HEK293 (cell line): ENCODE data around the gene NLGN1.

ENCODE experiments used
- CTCF ChIA-PET: fragments of 350-600 bp; formaldehyde crosslinking; extraction: SDS; loops from one replicate; lab custom pipeline; 2021; ENCODE audit warnings: antibody characterized with exemption; lab: Yijun Ruan, JAX
- POLR2A ChIA-PET: fragments of 300-600 bp; formaldehyde crosslinking; extraction: SDS; loops from one replicate; lab custom pipeline; 2020; ENCODE audit warnings: antibody characterized with exemption, inconsistent platforms; lab: Yijun Ruan, JAX
- H3K27ac ChIP-seq: fragments of 200-500 bp; sonication (Bioruptor generic); 2 replicates; pipeline ENCODE4 v1.5.1; 2014; ENCODE audit warnings: low read depth, low read length, control low read depth, inconsistent platforms; ENCODE audit errors: extremely low read depth
- H3K36me3 ChIP-seq, 2 experiments: fragments of 200-500 bp in 1 of 2; sonication (Bioruptor generic) in 1 of 2; 1 replicate in 1 of 2; 2 replicates in 1 of 2; pipeline ENCODE4 v1.5.1; 2014 to 2017; ENCODE audit warnings: inconsistent platforms in 2 of 2, low read length in 2 of 2; ENCODE audit not compliant: control insufficient read depth in 2 of 2, insufficient read depth in 1 of 2
- H3K4me1 ChIP-seq: fragments of 200-500 bp; sonication (Bioruptor generic); 2 replicates; pipeline ENCODE4 v1.5.1; 2014; ENCODE audit warnings: mild to moderate bottlenecking, low read length, inconsistent platforms; ENCODE audit not compliant: control insufficient read depth, insufficient read depth
- H3K4me3 ChIP-seq: 2 replicates; pipeline ENCODE4 v1.5.1; 2011; ENCODE audit warnings: low read depth, mild to moderate bottlenecking, control low read depth, low read length, moderate library complexity
- H3K9me3 ChIP-seq: fragments of 200-500 bp; sonication (Bioruptor generic); 2 replicates; pipeline ENCODE4 v1.5.1; 2014; ENCODE audit warnings: low read depth, low read length, inconsistent platforms; ENCODE audit not compliant: control insufficient read depth, insufficient read depth
- BCL11A ChIP-seq: fragments of 450-650 bp; formaldehyde crosslinking; IDR thresholded peaks from 2 replicates; pipeline ENCODE4 v1.5.1; 2016; ENCODE audit warnings: low read depth, missing biosample characterization, missing genetic modification characterization
- HOXD13 ChIP-seq: sonication (generic); formaldehyde crosslinking; IDR thresholded peaks from 2 replicates; pipeline ENCODE4 v1.8.0; 2022; ENCODE audit warnings: missing genetic modification reagents, borderline replicate concordance
- PRDM1 ChIP-seq: fragments of 450-650 bp; formaldehyde crosslinking; IDR thresholded peaks from 2 replicates; pipeline ENCODE4; 2016; ENCODE audit warnings: missing biosample characterization, missing genetic modification characterization
- SCRT1 ChIP-seq: fragments of 450-650 bp; formaldehyde crosslinking; IDR thresholded peaks from 2 replicates; pipeline ENCODE4 v1.5.1; 2016; ENCODE audit warnings: missing biosample characterization, missing genetic modification characterization, borderline replicate concordance
- SCRT2 ChIP-seq: fragments of 450-650 bp; formaldehyde crosslinking; IDR thresholded peaks from 2 replicates; pipeline ENCODE4 v1.5.1; 2016; ENCODE audit warnings: missing biosample characterization, missing genetic modification characterization
- ZBTB49 ChIP-seq: fragments of 450-650 bp; formaldehyde crosslinking; IDR thresholded peaks from 2 replicates; pipeline ENCODE4 v1.5.1; 2016; ENCODE audit warnings: missing biosample characterization, missing genetic modification characterization, low read depth
- ZNF121 ChIP-seq: fragments of 450-650 bp; formaldehyde crosslinking; IDR thresholded peaks from 2 replicates; pipeline ENCODE4 v1.5.1; 2016; ENCODE audit warnings: missing biosample characterization, missing genetic modification characterization
- ZNF155 ChIP-seq: fragments of 450-650 bp; formaldehyde crosslinking; IDR thresholded peaks from 2 replicates; pipeline ENCODE4 v1.5.1; 2016; ENCODE audit warnings: missing biosample characterization, missing genetic modification characterization
- ZNF175 ChIP-seq: fragments of 450-650 bp; formaldehyde crosslinking; IDR thresholded peaks from 2 replicates; pipeline ENCODE4 v1.5.1; 2016; ENCODE audit warnings: missing biosample characterization, missing genetic modification characterization
- ZNF2 ChIP-seq: fragments of 450-650 bp; formaldehyde crosslinking; IDR thresholded peaks from 2 replicates; pipeline ENCODE4 v1.5.1; 2016; ENCODE audit warnings: missing biosample characterization, missing genetic modification characterization
- ZNF302 ChIP-seq: fragments of 450-650 bp; formaldehyde crosslinking; IDR thresholded peaks from 2 replicates; pipeline ENCODE4 v1.5.1; 2016; ENCODE audit warnings: missing biosample characterization, missing genetic modification characterization, low read depth
- ZNF324 ChIP-seq: fragments of 450-650 bp; formaldehyde crosslinking; IDR thresholded peaks from 2 replicates; pipeline ENCODE4 v1.5.1; 2016; ENCODE audit warnings: missing biosample characterization, missing genetic modification characterization
- ZNF514 ChIP-seq: fragments of 450-650 bp; formaldehyde crosslinking; IDR thresholded peaks from 2 replicates; pipeline ENCODE4 v1.5.1; 2016; ENCODE audit warnings: missing biosample characterization, missing genetic modification characterization
- ZNF560 ChIP-seq: fragments of 450-650 bp; formaldehyde crosslinking; IDR thresholded peaks from 2 replicates; pipeline ENCODE4 v1.5.1; 2017; ENCODE audit warnings: missing biosample characterization, missing genetic modification characterization, borderline replicate concordance
- ZNF629 ChIP-seq: fragments of 450-650 bp; formaldehyde crosslinking; IDR thresholded peaks from 2 replicates; pipeline ENCODE4 v1.5.1; 2017; ENCODE audit warnings: missing biosample characterization, missing genetic modification characterization
- ZNF701 ChIP-seq: fragments of 450-650 bp; formaldehyde crosslinking; IDR thresholded peaks from 2 replicates; pipeline ENCODE4 v1.5.1; 2016; ENCODE audit warnings: missing biosample characterization, missing genetic modification characterization
- ZNF707 ChIP-seq: fragments of 450-650 bp; formaldehyde crosslinking; IDR thresholded peaks from 2 replicates; pipeline ENCODE4 v1.5.1; 2016; ENCODE audit warnings: missing biosample characterization, missing genetic modification characterization
- ZNF768 ChIP-seq: fragments of 450-650 bp; formaldehyde crosslinking; IDR thresholded peaks from 2 replicates; pipeline ENCODE4 v1.5.1; 2018; ENCODE audit warnings: missing biosample characterization, mild to moderate bottlenecking, missing genetic modification characterization
- ZSCAN23 ChIP-seq: fragments of 450-650 bp; formaldehyde crosslinking; IDR thresholded peaks from 2 replicates; pipeline ENCODE4 v1.5.1; 2016; ENCODE audit warnings: missing biosample characterization, missing genetic modification characterization
- TF ChIP-seq, protein P1 (sequence below): fragments of 450-650 bp; formaldehyde crosslinking; IDR thresholded peaks from 2 replicates; pipeline ENCODE4 v1.5.1; 2017; ENCODE audit warnings: missing biosample characterization, missing genetic modification characterization
- TF ChIP-seq, protein P2 (sequence below): fragments of 450-650 bp; IDR thresholded peaks from 2 replicates; pipeline ENCODE4 v1.5.1; 2018; ENCODE audit warnings: missing biosample characterization, missing genetic modification characterization
- TF ChIP-seq, protein P3 (sequence below): fragments of 450-650 bp; IDR thresholded peaks from 2 replicates; pipeline ENCODE4 v1.5.1; 2018; ENCODE audit warnings: missing biosample characterization, mild to moderate bottlenecking, missing genetic modification characterization
- TF ChIP-seq, protein P4 (sequence below): fragments of 450-650 bp; formaldehyde crosslinking; IDR thresholded peaks from 2 replicates; pipeline ENCODE4 v1.5.1; 2016; ENCODE audit warnings: missing biosample characterization, missing genetic modification characterization

Gene NLGN1

DNA sequence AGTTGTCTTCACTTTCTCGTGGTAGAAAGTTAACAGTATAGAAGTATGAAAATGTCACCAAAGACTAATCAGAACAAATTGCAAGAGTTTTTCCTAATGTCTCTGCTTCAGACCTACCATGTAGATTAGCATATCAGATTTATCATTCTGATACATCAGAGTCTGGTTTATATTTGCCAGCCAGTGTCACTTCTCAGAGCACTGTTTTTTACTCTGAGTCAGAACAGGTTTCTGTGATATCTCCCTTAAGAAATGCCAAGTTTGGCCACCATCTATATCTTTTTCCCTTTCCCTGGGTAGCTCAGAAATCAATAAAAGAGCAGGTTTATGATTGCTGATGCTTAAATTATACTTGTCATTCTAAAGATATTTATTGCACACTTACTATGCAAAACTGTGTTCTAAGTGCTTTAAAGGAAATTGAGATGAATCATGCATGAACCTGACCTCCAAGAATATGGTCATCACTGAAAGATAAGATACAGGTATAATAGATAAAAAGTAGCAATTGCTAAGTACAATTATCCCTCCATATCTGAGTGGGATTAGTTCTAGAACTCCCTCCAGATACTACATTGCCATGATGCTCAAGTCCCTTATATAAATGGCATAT is 788.9 kb downstream of the NLGN1 start:
- TF ChIP-seq, protein P1, sequence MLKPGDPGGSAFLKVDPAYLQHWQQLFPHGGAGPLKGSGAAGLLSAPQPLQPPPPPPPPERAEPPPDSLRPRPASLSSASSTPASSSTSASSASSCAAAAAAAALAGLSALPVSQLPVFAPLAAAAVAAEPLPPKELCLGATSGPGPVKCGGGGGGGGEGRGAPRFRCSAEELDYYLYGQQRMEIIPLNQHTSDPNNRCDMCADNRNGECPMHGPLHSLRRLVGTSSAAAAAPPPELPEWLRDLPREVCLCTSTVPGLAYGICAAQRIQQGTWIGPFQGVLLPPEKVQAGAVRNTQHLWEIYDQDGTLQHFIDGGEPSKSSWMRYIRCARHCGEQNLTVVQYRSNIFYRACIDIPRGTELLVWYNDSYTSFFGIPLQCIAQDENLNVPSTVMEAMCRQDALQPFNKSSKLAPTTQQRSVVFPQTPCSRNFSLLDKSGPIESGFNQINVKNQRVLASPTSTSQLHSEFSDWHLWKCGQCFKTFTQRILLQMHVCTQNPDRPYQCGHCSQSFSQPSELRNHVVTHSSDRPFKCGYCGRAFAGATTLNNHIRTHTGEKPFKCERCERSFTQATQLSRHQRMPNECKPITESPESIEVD (tag by site-specific recombination): peak; percentile 44; the same call in 1 of the 2 replicates
- no peak for TF ChIP-seq ZNF324 (tag by site-specific recombination)
- CTCF ChIA-PET: no interaction called here
- POLR2A ChIA-PET: no interaction called here
- Histone ChIP-seq H3K27ac (no peak overlapping the region), H3K36me3 (no peaks in the 10 kb centered on the region), H3K4me3 (no peak overlapping the region), H3K9me3 (no peaks in the 10 kb centered on the region), H3K4me1 (peaks cover 3% of the 10 kb centered on the region; the same call in 1 of the 2 replicates)

- no peaks in the 10 kb centered on the region for H3K9me3 ChIP-seq
- no peak overlapping the region for H3K4me3 ChIP-seq
- ChIA-PET POLR2A (no interaction called here), CTCF (no interaction called here)
- TF ChIP-seq SCRT2 (peak; percentile 67), HOXD13 (CRISPR knock-in tag) (no peak)
- H3K36me3 ChIP-seq: no peaks in the 10 kb centered on the region
- H3K27ac ChIP-seq: no peak overlapping the region
- peaks cover under 1% of the 10 kb centered on the region; the same call in 1 of the 2 replicates for H3K4me1 ChIP-seq
These were observed 793.8 kb downstream of the NLGN1 start for GRCh38 chr3:174191380-174191779.

- Histone ChIP-seq H3K9me3 (no peaks in the 10 kb centered on the region), H3K27ac (no peak overlapping the region), H3K36me3 (no peaks in the 10 kb centered on the region), H3K4me3 (no peak overlapping the region)
- ChIA-PET POLR2A (no interaction called here), CTCF (no interaction called here)
- no peak for TF ChIP-seq ZNF560 (tag by site-specific recombination)
- TF ChIP-seq BCL11A (tag by site-specific recombination): no peak
- no peak for TF ChIP-seq SCRT1 (tag by site-specific recombination)
- TF ChIP-seq ZNF514 (tag by site-specific recombination): no peak
- TF ChIP-seq, protein P2, sequence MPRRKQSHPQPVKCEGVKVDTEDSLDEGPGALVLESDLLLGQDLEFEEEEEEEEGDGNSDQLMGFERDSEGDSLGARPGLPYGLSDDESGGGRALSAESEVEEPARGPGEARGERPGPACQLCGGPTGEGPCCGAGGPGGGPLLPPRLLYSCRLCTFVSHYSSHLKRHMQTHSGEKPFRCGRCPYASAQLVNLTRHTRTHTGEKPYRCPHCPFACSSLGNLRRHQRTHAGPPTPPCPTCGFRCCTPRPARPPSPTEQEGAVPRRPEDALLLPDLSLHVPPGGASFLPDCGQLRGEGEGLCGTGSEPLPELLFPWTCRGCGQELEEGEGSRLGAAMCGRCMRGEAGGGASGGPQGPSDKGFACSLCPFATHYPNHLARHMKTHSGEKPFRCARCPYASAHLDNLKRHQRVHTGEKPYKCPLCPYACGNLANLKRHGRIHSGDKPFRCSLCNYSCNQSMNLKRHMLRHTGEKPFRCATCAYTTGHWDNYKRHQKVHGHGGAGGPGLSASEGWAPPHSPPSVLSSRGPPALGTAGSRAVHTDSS: no peak
- no peak for TF ChIP-seq ZSCAN23 (tag by site-specific recombination)
- no peak for TF ChIP-seq ZBTB49
- no peak for TF ChIP-seq SCRT2
- TF ChIP-seq ZNF2 (tag by site-specific recombination): no peak
- TF ChIP-seq ZNF707 (tag by site-specific recombination): no peak
- no peak for TF ChIP-seq ZNF175 (tag by site-specific recombination)
- TF ChIP-seq ZNF155 (tag by site-specific recombination): no peak
- TF ChIP-seq, protein P3, sequence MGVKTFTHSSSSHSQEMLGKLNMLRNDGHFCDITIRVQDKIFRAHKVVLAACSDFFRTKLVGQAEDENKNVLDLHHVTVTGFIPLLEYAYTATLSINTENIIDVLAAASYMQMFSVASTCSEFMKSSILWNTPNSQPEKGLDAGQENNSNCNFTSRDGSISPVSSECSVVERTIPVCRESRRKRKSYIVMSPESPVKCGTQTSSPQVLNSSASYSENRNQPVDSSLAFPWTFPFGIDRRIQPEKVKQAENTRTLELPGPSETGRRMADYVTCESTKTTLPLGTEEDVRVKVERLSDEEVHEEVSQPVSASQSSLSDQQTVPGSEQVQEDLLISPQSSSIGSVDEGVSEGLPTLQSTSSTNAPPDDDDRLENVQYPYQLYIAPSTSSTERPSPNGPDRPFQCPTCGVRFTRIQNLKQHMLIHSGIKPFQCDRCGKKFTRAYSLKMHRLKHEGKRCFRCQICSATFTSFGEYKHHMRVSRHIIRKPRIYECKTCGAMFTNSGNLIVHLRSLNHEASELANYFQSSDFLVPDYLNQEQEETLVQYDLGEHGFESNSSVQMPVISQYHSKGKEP (tag by site-specific recombination): no peak
- TF ChIP-seq, protein P4, sequence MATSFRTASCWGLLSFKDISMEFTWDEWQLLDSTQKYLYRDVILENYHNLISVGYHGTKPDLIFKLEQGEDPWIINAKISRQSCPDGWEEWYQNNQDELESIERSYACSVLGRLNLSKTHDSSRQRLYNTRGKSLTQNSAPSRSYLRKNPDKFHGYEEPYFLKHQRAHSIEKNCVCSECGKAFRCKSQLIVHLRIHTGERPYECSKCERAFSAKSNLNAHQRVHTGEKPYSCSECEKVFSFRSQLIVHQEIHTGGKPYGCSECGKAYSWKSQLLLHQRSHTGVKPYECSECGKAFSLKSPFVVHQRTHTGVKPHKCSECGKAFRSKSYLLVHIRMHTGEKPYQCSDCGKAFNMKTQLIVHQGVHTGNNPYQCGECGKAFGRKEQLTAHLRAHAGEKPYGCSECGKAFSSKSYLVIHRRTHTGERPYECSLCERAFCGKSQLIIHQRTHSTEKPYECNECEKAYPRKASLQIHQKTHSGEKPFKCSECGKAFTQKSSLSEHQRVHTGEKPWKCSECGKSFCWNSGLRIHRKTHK (tag by site-specific recombination): no peak
- TF ChIP-seq PRDM1 (tag by site-specific recombination): no peak
- TF ChIP-seq ZNF629: no peak
- no peak for TF ChIP-seq ZNF302 (tag by site-specific recombination)
- TF ChIP-seq ZNF121 (tag by site-specific recombination): no peak
- no peak for TF ChIP-seq ZNF768 (tag by site-specific recombination)
- TF ChIP-seq ZNF701: no peak
- TF ChIP-seq, all 188 proteins: peak for 0
- no peaks in the 10 kb centered on the region for H3K4me1 ChIP-seq
These were observed 794.4 kb downstream of the NLGN1 start for GRCh38 chr3:174191895-174192294.
